WTC11 (cell line): Measurements from ENCODE around the gene ELAVL1. TPM values are rescaled to one million over a fixed set of nuclear protein-coding genes. Genes with fewer than 3 reads are reported as not detected.

Source experiments
- ATAC-seq: fragments of 200-7000 bp; cut with Tn5 transposase; 2 replicates; pipeline ENCODE4 v1.10.0; 2021; ENCODE audit warnings: mild to moderate bottlenecking, moderate library complexity
- CTCF ChIA-PET: fragments of 300-600 bp; sonication (Branson Sonifier 250); formaldehyde crosslinking; loops from one replicate; lab custom pipeline; 2021; ENCODE audit warnings: antibody characterized with exemption; lab: Charles Lee
- POLR2A ChIA-PET: fragments of 350-600 bp; sonication (Branson Sonifier 250); formaldehyde crosslinking; loops from one replicate; lab custom pipeline; 2021; ENCODE audit warnings: antibody characterized with exemption; lab: Charles Lee
- DNase-seq: peaks from one replicate; pipeline ENCODE4 v3.0.0; 2021; ENCODE audit warnings: low spot score
- H3K27ac Mint-ChIP-seq: 2 replicates; pipeline ENCODE4 v1.8.0; 2021; ENCODE audit warnings: mixed read lengths
- H3K27me3 Mint-ChIP-seq: 2 replicates; pipeline ENCODE4 v1.8.0; 2021; ENCODE audit warnings: low read depth, mild to moderate bottlenecking, moderate library complexity, mixed read lengths
- H3K36me3 Mint-ChIP-seq: 2 replicates; pipeline ENCODE4 v1.8.0; 2021; ENCODE audit warnings: mixed read lengths
- H3K4me1 Mint-ChIP-seq: 2 replicates; pipeline ENCODE4 v1.8.0; 2022; ENCODE audit warnings: mixed read lengths
- H3K4me3 Mint-ChIP-seq: 2 replicates; pipeline ENCODE4 v1.8.0; 2021; ENCODE audit warnings: mild to moderate bottlenecking, moderate library complexity, mixed read lengths
- H3K9me3 Mint-ChIP-seq: 2 replicates; pipeline ENCODE4 v1.8.0; 2021; ENCODE audit warnings: mixed read lengths
- AR ChIP-seq: fragments of 250-450 bp; sonication (Bioruptor Pico); IDR thresholded peaks from 2 replicates; pipeline ENCODE4 v1.9.0; 2021; ENCODE audit warnings: mild to moderate bottlenecking
- ATF2 ChIP-seq: sonication (generic); formaldehyde crosslinking; IDR thresholded peaks from 2 replicates; pipeline ENCODE4 v1.8.1; 2022; ENCODE audit warnings: low read depth, missing genetic modification reagents, borderline replicate concordance
- CBFB ChIP-seq: sonication (generic); formaldehyde crosslinking; IDR thresholded peaks from 2 replicates; pipeline ENCODE4 v1.8.1; 2022; ENCODE audit warnings: mild to moderate bottlenecking, low read depth, missing genetic modification reagents
- CDX4 ChIP-seq: fragments of 250-450 bp; sonication (Bioruptor Pico); IDR thresholded peaks from 2 replicates; pipeline ENCODE4 v1.9.0; 2021; ENCODE audit warnings: moderate library complexity, mild to moderate bottlenecking, inconsistent platforms, borderline replicate concordance
- GTF2I ChIP-seq: fragments of 250-450 bp; sonication (Bioruptor Pico); conservative IDR thresholded peaks from 2 replicates; pipeline ENCODE4 v1.4.0; 2021; ENCODE audit warnings: mild to moderate bottlenecking
- JUN ChIP-seq: sonication (generic); formaldehyde crosslinking; IDR thresholded peaks from 2 replicates; pipeline ENCODE4 v1.8.0; 2023; ENCODE audit warnings: mild to moderate bottlenecking, missing genetic modification reagents
- NFYB ChIP-seq: sonication (generic); formaldehyde crosslinking; conservative IDR thresholded peaks from 2 replicates; pipeline ENCODE4 v1.8.0; 2022; ENCODE audit warnings: low read depth, missing genetic modification reagents
- PRDM15 ChIP-seq: sonication (generic); formaldehyde crosslinking; IDR thresholded peaks from 2 replicates; pipeline ENCODE4 v1.8.0; 2022; ENCODE audit warnings: missing genetic modification reagents
- RELA ChIP-seq: sonication (generic); formaldehyde crosslinking; IDR thresholded peaks from 2 replicates; pipeline ENCODE4 v1.8.1; 2022; ENCODE audit warnings: missing genetic modification reagents, mild to moderate bottlenecking, borderline replicate concordance
- TP53 ChIP-seq: sonication (generic); formaldehyde crosslinking; IDR thresholded peaks from 2 replicates; pipeline ENCODE4 v1.8.1; 2023; ENCODE audit warnings: mild to moderate bottlenecking, missing genetic modification reagents
- ZNF138 ChIP-seq: sonication (generic); formaldehyde crosslinking; conservative IDR thresholded peaks from 2 replicates; pipeline ENCODE4 v1.8.1; 2022; ENCODE audit warnings: mild to moderate bottlenecking, moderate library complexity, missing genetic modification reagents
- ZNF512 ChIP-seq: sonication (generic); formaldehyde crosslinking; IDR thresholded peaks from 2 replicates; pipeline ENCODE4 v1.8.1; 2022; ENCODE audit warnings: missing genetic modification reagents, borderline replicate concordance
- ZNF532 ChIP-seq: fragments of 250-450 bp; sonication (Bioruptor Pico); IDR thresholded peaks from 2 replicates; pipeline ENCODE4 v1.9.0; 2021; ENCODE audit warnings: mild to moderate bottlenecking, borderline replicate concordance
- ZSCAN18 ChIP-seq: fragments of 250-450 bp; sonication (Bioruptor Pico); IDR thresholded peaks from 2 replicates; pipeline ENCODE4 v2.1.2; 2022; ENCODE audit warnings: mild to moderate bottlenecking, moderate library complexity
- total RNA-seq: library from RNA; stranded (reverse); gene quantifications from 3 replicates; pipeline ENCODE4 v1.2.3, GENCODE V29; 2021

The ELAVL1 gene
- total RNA-seq, 1 experiment from 2014 or later: 160 TPM

GRCh38 chr19:7924241-7924640 is 81.2 kb downstream of the ELAVL1 start:
- H3K9me3 Mint-ChIP-seq: no peaks in the 10 kb centered on the region
- ChIA-PET POLR2A (interaction anchor here (0.6 kb wide), 1 partner anchor 896 kb away, joined by 4 read pairs; no protein-coding TSS in a partner anchor), CTCF (interaction anchor here (0.7 to 2.9 kb wide), 6 partner anchors 20 to 71 kb away, joined by 3 to 11 read pairs (median 4); partner anchors contain the start of genes MAP2K7 and TIMM44)
- peaks cover 9% of the 10 kb centered on the region for H3K27me3 Mint-ChIP-seq
- H3K36me3 Mint-ChIP-seq: no peaks in the 10 kb centered on the region
- H3K4me1 Mint-ChIP-seq: peaks cover 9% of the 10 kb centered on the region
- peak overlapping the region; percentile 45; the same call in 1 of the 2 replicates for H3K4me3 Mint-ChIP-seq
- TF ChIP-seq JUN (CRISPR knock-in tag) (no peak), GTF2I (CRISPR knock-in tag) (no peak), CBFB (CRISPR knock-in tag) (no peak), ZNF532 (no peak), ATF2 (CRISPR knock-in tag) (no peak), ZNF138 (CRISPR knock-in tag) (no peak), NFYB (CRISPR knock-in tag) (no peak)
- H3K27ac Mint-ChIP-seq: no peak overlapping the region
- ATAC-seq (no peak), DNase-seq (no peak)

GRCh38 chr19:7923295-7924191 is 81.9 kb downstream of the ELAVL1 start:
- DNase-seq (no peak), ATAC-seq (no peak)
- ChIA-PET POLR2A (no interaction called here), CTCF (interaction anchor here (0.7 to 2.9 kb wide), 6 partner anchors 20 to 70 kb away, joined by 3 to 11 read pairs (median 4); partner anchors contain the start of genes MAP2K7 and TIMM44)
- Mint-ChIP-seq H3K36me3 (no peaks in the 10 kb centered on the region), H3K27me3 (peaks cover 16% of the 10 kb centered on the region), H3K27ac (no peak overlapping the region), H3K4me3 (no peak overlapping the region), H3K4me1 (peaks cover 9% of the 10 kb centered on the region), H3K9me3 (no peaks in the 10 kb centered on the region)
- TF ChIP-seq CDX4 (CRISPR knock-in tag): no peak
- TF ChIP-seq TP53: no peak
- TF ChIP-seq AR (CRISPR knock-in tag): no peak
- no peak for TF ChIP-seq PRDM15
- no peak for TF ChIP-seq RELA (CRISPR knock-in tag)
- TF ChIP-seq ZNF512 (CRISPR knock-in tag): no peak
- TF ChIP-seq ZSCAN18: no peak
